T1000 (cell line): ENCODE data around the gene SLC25A5.
A peak's percentile ranks its signal among the peaks of the same experiment; 100 is the strongest.
"Not testable (repeated sequence)": the region's sequence is repeated elsewhere in the genome, so short reads cannot be mapped to it uniquely, and the experiment has no call there.

Source experiments
- DNase-seq: peaks from one replicate; lab custom pipeline; 2025; ENCODE audit warnings: mixed read lengths; lab: John Stamatoyannopoulos, UW

SLC25A5 gene

DNA sequence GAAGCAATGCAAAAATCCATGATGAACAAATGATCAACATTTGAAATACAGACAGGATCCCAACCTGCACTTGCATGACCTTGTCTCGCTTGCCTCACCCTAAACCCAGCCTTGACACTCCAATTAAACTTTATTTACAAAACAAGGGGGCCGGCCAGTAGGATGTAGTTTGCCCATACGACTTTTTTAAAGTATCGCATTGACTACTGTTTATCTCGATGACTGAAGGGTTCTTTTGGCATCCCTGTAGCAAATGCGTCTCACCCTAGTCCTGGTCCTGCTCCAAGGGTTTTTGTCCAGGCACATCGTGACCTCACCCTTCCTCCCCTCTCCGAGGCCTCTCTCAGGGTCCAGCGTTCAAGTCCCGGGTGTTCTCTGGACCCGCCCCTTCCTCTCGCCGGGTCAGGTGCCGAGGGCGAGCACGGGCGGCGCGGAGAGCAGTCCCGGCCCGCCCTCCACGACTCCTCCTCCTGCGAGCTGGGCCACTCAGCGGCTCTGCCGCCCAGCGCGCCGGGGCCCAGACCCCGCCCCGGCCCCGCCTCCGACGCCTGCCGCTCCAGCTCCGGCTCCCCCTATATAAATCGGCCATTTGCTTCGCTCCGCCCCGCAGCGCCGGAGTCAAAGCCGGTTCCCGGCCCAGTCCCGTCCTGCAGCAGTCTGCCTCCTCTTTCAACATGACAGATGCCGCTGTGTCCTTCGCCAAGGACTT, at the start of gene SLC25A5:
Gene SLC25A5 (plus strand): TSS at position 603 of the 709 bp plus-strand sequence. CDS start 72 bp downstream, at position 675.
- peak; percentile 51 for DNase-seq

DNA sequence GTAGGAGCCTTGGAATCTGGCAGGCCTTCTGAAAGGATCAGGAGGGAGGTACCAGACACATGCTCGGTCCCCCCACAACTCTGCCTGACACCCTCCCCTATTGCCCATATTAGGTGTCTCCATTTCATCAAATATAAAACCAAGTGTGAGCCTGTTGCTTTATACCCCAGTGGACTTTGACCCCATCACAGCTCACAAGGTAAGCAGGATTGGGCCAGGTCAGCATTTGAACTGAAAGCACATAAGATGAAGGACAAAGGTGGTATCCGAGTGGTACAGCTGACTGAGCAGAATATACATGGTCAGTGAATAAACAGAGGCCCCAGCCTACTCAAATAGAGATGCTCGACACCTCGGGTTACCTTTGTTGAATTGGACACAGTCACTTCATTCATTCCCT, 49.1 kb upstream of the SLC25A5 start:
- no peak for DNase-seq

DNA sequence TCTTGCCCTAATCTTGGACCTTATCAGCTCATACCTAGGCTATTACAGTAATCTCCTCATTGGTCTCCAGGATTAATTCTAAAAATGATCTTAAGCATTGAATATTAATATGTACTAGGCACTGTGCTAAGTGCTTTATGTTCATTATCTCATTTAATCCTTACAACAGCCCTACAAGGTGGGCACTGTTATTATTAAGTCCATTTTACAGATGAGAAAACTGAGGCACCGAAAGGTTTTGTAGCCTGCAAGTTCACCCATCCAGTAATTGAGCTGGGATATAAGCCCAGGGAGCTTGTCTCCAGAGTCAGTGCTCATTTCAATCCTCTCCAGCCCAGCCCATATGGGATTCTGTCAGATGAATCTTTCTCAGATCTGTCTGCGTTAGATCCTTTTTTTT, 48.3 kb upstream of the SLC25A5 start:
- DNase-seq: no peak

DNA sequence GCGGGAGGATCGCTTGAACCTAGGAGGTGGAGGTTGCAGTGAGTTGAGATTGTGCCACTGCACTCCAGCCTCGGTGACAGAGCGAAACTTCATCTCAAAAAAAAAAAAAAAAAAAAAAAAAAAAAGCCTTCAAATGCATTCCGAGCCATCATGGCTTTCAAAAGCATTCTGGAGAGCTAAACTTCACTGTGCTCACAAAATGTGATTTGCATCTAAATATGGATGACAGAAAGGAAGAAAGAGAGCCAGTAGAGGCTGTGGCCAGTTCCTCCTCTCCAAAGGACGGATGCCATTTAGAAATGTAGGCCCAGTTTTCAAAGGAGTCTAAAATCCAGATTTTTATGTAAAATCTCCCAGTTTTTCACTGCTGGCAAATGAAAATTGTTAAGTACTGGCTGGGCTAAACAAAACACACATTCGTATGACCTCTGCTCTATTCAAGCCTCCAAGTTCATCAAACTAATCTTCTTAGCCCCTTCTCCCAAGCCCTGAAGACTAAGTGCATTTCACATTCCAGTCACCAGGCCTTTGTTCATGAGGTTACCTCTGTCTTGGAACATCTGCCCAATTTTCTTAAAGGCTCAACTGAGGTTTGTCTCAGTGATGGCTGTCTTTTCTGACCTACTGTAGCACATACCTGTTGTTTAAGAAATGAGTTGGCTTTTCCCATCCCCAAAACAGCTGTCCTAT, 47.1 kb upstream of the SLC25A5 start:
- no peak for DNase-seq

DNA sequence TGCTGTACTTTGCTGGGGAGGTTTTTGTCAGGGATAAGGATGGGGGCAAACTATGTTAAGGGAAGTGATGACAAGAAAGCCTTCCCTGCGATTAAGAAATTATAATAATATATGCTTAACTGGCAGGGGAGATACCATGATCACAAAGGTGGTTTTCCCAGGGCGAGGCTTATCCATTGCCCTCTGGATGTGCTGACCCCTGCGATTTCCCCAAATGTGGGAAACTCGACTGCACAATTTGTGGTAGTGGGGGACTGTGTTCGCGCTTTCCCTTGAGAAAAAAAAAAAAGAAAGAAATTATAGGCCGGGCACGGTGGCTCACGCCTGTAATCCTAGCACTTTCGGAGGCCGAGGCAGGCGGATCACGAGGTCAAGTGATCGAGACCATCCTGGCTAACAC, 44.6 kb upstream of the SLC25A5 start:
- DNase-seq: no peak

DNA sequence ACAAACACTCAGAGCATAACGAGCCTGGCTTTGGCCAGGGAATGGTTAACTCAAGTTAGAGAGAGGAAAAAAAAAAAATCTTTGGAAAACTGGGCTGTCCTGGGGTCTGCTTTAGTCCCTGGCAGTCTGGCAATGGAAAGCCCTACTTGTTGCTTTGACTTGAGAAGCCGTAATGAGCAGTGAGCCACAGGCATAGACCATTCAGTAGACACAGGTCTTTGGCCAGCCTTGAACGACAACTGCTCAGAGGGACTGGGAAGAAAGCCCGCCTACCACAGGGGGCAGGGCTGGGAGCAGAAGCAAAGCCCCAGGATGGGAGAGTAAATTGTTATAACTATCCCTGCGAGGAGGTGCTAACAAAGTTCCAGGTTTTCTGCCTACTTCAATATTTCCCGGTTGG, 43.2 kb upstream of the SLC25A5 start:
- no peak for DNase-seq

DNA sequence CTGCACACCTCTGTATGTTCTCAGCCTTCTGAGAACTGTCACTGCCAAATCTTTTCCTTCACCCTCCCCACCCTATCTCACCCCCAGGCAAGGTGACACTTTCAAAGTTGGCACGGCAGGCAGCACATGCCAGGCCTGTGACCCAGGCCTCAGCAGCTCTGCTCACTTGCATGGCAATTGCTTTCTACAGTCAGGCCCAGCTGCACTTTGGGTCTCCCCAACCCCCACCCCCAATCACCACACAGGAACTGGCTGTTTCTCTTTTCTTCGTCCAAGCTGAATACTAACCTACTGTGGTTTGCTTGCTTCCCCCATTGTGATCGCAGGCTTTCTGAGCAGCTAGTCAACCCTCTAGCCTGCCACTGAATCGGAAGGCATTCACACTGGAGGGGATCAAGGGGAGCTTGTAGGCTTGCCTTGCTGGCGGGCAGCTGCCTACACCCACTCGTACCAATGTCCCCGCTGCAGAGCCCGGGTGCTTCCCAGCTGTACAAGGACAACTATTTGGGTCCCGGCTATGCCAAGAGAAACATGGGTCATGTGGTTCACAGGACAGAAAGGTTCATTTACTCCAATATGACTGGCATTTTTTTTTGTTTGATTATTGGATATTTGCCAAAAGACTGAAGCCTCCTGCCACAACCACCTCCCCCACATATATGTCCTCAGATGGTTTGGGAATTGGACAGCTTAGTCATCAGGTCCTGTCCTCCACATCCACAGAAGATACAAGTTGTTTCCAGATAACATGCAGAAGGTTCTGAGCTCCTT, 41.0 kb upstream of the SLC25A5 start:
- no peak for DNase-seq

DNA sequence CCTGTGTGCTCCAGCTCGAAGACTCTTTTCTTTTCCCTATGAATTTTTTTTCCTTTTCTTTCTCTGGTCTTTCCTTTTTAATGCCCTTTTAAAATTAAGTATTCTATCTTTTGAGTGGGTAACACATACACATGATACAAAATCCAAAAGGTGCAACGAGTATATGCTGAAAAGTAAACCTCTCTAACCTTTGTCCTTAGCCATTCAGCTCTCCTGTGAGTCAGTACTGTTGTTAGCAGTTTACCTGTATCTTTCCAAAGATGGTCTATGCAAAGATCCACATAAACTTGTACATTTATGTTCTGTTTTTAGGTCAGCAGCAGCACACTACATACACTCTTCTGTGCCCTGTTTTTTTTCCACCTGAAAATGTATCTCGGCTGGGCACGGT, 40.5 kb upstream of the SLC25A5 start:
- no peak for DNase-seq

DNA sequence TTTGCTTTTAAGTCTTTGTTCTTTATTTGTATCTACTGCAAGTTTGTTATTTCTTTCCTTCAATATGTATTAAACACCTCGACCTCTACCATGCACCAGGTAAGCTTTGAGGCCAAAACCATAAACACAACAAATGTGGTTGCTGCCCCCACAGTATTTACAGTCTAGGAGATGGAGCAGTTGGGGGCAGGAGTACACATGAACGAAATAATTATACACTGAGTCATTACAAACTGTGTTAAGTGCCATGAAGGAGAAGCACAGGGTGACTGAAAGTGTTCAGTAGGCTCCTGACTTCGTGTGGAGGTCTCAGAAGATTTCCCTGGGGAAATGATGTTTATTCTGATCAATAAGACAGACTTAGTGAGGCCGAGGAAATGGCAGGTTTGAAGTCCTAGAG, 38.8 kb upstream of the SLC25A5 start:
- no peak for DNase-seq

DNA sequence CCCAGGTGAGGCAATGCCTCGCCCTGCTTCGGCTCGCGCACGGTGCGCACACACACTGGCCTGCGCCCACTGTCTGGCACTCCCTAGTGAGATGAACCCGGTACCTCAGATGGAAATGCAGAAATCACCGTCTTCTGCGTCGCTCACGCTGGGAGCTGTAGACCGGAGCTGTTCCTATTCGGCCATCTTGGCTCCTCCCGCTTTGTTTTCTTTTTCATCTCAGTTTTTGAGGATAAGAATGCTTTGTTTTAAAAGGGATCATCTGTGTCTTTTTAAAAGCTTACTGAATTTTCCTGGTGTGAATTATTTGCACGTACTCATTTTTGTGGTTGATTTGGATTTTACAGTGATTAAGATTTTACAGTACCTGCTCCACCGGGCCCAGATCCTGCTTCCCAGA, 26.9 kb upstream of the SLC25A5 start:
- not testable (repeated sequence) for DNase-seq

DNA sequence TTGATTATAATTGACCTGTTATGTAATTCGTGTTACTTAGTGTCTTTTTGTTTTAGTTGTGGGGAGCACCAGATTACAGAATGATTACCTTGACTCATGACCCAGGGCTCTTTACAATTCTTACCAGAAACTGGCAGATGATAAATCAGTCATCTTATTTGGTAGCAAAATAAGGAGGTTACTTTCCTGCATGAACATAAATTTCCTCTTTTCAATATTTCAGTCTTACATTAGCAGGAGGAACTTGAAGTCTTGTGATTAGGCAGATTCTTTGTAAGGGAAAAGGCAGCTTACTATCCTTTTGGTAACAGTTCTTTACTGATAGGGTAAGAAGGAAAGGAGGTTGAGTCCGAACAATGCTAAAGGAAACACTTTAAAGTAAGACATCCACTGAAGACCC, 26.0 kb upstream of the SLC25A5 start:
- no peak for DNase-seq

DNA sequence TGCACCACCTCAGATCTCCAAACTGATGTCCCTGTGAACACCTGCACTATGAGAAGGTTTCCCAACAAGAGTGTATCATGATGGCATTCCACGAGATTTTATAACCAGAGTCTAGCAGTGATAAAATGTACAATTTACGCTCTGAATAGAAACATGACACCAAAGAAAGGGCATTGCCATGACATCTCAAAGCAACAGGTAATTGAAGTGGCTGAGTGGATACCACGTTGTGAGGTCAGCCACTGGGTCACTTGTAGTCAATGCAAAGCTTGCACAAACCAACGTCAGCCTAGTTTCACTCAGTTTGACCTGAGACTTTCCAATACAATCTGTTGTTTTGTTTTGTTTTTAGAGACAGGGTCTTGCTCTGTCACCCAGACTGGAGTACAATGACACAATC, 15.0 kb upstream of the SLC25A5 start:
- DNase-seq: no peak

DNA sequence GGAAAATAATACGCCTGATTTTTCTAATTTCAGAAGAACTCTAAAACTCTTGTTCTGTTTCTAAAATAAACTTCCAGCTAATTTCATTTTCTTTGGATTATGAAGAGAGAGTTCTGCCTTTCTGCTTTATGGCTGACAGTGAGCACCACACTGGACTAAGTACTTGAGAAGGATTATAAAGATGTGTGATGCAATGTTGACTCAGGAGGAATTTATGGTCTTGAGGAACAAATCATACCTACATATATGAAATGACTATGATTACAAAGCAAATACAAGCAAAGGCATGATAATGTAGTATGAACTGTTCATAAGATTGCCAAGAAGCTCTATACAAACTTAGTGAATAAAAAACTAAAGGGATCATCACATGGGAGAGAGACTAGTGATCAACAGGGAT, 13.0 kb upstream of the SLC25A5 start:
- no peak for DNase-seq

DNA sequence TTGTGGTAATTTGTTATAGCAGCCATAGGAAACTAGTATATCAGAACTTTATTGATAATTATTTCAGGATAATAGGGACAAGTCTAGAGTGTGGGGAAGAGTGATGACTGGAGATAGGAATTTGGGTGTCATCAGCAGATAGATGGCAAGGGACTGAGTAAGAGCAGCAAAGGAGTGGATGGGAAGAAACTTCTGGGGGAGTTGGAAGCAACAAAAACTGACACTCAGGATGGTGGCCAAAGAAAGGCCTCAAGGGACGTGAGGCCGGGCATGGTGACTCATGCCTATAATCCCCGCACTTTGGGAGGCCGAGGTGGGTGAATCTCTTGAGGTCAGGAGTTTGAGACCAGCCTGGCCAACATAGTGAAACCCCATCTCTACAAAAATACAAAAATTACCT, 9.1 kb upstream of the SLC25A5 start:
- no peak for DNase-seq

DNA sequence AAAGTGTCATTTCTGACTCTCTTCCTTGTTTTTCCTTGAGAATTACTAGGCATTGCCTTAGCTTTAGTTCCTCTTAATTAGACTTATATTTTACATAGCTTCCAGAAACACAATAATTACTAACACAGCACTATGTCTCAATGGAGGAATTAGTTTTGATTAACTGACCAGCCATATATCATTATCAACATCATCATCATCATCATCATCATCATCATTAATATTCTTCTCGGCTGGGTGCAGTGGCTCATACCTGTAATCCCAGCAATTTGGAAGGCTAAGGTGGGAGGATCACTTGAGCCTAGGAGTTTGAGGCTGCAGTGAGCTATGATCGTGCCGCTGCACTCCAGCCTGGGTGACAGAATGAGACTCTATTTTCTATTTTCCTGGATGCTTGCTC, 2.7 kb upstream of the SLC25A5 start:
- DNase-seq: no peak

DNA sequence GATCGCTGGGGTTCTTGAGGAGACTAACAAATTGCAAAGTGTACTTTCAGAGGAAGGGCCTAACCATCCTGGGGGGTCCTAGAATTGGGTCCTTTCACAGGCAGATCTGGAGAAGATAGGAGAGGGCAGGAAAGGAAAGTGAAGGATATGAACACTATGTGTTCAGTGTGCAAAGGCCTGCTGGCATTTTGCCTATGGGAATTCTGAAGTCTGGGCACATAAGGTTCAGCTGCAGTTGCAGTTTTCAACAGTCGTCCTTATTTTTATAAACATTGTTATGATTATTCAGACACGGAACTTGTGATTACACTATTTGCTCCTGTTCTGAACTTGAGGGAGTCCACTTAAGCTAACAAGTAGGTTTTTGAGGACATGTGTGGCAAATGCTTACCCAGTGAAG, 1.3 kb upstream of the SLC25A5 start:
- DNase-seq: no peak

DNA sequence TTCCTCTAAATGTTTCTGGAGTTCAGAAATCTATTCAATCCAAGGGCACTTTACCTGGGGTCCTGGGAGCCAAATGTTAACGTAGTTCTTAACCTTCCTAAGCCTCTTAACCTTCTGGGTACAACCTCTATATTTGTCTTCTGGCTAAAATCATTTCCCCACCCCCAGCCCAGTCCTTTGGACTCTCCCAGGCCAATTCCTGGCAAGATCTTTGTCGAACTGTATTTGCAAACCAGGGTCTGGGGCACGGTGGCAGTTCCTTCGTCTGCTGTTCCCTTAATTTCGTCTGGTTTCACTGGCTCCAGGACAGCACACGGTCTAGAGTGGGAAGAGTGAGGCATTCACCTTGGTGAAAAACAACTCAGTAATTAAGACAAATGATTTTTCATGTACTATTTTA, 811 bp upstream of the SLC25A5 start:
- no peak for DNase-seq

DNA sequence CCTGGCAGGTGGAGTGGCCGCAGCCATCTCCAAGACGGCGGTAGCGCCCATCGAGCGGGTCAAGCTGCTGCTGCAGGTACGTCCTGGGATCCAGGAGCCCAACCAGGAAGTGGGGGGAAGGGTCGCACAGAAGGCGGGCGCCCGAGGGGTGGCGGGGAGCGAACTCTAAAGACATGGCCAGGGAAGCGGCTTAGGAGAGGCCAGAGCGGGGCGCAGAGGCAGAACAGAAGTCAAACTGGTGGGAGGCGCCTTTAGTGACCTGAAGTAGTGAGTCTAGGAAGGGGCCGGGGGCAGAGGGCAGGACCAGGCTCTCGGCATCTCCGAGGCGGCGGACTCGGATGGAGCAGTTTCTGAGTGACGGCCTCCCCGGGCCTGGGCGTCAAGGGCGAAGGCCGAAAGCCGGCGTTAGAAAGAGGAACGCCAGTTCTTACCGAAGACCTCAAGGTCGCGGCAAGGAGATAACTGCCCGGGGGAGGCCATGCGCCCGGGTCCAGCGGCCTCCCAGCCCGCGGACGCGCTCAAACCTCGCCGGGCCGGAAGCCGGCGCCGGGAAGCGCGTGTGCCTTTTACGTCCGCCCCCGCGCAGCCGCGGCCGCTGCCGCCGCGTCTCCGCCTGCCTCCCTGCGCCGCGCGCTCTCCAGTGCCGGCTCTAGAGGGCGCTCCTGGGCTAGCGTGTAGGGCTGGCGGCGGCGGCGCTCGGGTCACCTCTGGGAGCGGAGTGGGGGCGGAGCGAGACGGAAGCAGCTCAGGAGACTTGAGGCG, 488 bp downstream of the SLC25A5 start:
- DNase-seq: peak; percentile 37

DNA sequence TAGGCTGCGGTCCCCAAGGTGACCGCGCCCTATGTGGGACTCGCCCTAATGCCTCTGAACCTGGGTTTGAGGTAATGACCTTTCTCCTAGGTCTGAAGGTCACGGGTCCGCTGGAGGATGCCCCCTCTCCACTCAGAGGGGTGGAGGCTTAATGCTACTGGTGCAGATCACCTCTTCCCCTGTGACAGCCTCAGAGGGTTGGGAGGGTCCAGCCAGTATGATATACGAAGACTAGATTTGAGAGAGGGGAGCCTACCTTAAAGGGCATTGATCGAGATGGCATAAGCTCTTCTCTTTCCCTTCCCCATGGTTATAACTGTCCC, 1.0 kb downstream of the SLC25A5 start:
- DNase-seq: no peak

DNA sequence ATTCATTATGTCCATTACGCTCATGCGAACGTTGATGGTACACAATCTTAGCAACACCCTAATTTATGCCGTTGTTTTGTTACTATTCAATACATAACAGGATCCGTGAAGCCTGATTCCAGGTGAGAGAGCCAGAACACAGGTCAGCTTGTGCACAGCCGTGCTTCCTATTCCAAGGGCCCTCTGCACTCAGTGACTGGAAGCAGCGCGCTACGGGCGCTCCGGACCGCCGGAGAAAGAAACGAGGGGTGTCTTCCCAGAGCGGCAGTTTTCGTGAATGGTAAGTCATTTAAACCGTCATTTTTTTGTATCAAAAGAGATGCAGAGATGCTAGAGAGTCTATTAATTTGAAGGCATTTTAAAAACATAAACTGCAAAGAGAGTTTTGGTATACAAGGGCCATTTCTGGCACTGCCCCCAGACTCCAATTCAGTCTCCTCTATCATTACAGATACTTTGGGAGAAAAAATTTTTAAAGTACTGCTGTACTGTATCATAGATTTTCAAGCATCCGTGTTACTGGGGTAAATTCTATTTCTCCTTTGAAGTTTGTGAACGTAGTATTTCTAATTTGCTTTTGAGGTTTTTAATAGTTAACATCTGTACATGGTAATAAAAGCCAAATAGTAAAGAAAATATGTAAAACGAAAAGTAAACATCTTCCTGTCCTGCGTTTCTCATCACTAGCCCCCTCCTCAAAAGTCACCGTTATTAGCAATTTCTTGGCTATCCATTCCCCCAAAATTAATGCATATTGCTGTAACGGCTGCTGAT, 6.6 kb downstream of the SLC25A5 start:
- DNase-seq: no peak

DNA sequence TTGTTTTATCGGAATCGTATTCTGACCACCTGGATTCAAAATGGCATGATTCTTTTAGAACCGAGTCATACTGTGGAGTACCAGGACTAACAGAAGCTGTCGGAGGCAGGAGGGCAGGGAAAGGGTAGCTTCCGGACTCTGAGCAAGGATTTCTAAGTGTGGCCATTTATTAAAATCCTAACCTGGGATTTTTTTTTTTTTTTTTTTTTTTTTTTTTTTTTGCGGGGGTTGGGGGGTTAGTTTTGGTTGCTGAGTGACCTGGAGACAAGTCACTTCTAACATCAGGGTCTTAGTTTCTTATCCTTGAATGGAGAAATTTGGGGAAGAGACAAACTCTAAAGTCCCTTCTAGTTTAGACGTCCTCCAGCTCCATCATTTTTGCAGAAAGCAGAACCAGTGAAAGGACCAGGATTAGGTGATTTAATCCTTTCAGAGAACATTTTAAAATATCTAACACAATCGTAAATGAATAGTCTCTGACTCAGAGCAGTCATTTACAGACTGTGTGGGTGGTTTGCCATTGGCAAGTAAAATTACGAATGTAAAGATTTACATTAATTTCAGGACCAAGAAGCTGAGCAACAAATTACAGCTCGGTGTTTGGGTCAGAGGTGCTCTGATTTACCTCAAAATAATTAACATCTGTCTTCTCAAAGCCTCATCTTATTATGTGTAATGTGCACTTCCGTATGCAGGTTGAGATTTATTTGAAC, 7.3 kb downstream of the SLC25A5 start:
- DNase-seq: no peak
